ENCODE measurements around the gene RAB2B.
"Not testable (repeated sequence)": the region's sequence is repeated elsewhere in the genome, so short reads cannot be mapped to it uniquely, and the experiment has no call there.

RAB2B gene

GRCh38 chr14:21486640-21487087 lies 9.9 kb upstream of the RAB2B start:
- no peak for DNase-seq (ENCODE audit: low read depth)

- peak; percentile 80 for DNase-seq (ENCODE audit: low read depth)
Observed at GRCh38 chr14:21476523-21476924, 235 bp downstream of the RAB2B start.

GRCh38 chr14:21475767-21476522 lies 814 bp downstream of the RAB2B start:
- no peak for DNase-seq (ENCODE audit: low read depth)

- DNase-seq (ENCODE audit: low read depth): no peak
Observed at GRCh38 chr14:21467616-21468015, 9.1 kb downstream of the RAB2B start.

GRCh38 chr14:21455912-21456667 lies 20.7 kb downstream of the RAB2B start, which contains the start of gene CHD8:
CHD8 (minus strand) TSS chr14:21456123; CDS start chr14:21431643, 24,480 bp downstream.
- peak; percentile 98 for DNase-seq (ENCODE audit: low read depth)

- DNase-seq (ENCODE audit: low read depth): no peak
Observed at GRCh38 chr14:21455592-21455911, 21.2 kb downstream of the RAB2B start.

- DNase-seq (ENCODE audit: low read depth): no peak
Observed at GRCh38 chr14:21454843-21455544, 21.8 kb downstream of the RAB2B start.

- no peak for DNase-seq (ENCODE audit: low read depth)
Observed at GRCh38 chr14:21449899-21450216, 26.9 kb downstream of the RAB2B start.

- DNase-seq (ENCODE audit: low read depth): not testable (repeated sequence)
Observed at GRCh38 chr14:21442657-21443056, 34.1 kb downstream of the RAB2B start.

GRCh38 chr14:21440859-21441258 lies 35.9 kb downstream of the RAB2B start:
- no peak for DNase-seq (ENCODE audit: low read depth)

GRCh38 chr14:21437063-21437901 lies 39.5 kb downstream of the RAB2B start:
- peak; percentile 97 for DNase-seq (ENCODE audit: low read depth)

- no peak for DNase-seq (ENCODE audit: low read depth)
Observed at GRCh38 chr14:21436567-21437062, 40.1 kb downstream of the RAB2B start.

GRCh38 chr14:21431126-21431525 lies 45.6 kb downstream of the RAB2B start:
- DNase-seq (ENCODE audit: low read depth): no peak

- DNase-seq (ENCODE audit: low read depth): no peak
Observed at GRCh38 chr14:21428930-21429329, 47.8 kb downstream of the RAB2B start.

- no peak for DNase-seq (ENCODE audit: low read depth)
Observed at GRCh38 chr14:21426692-21427091, 50.1 kb downstream of the RAB2B start.

GRCh38 chr14:21419528-21419927 lies 57.2 kb downstream of the RAB2B start:
- no peak for DNase-seq (ENCODE audit: low read depth)

- DNase-seq (ENCODE audit: low read depth): no peak
Observed at GRCh38 chr14:21415329-21415728, 61.4 kb downstream of the RAB2B start.

GRCh38 chr14:21414137-21414631 lies 62.6 kb downstream of the RAB2B start:
- DNase-seq (ENCODE audit: low read depth): no peak
